RKO (cell line): ENCODE data around the gene HACD2.
"Not testable (repeated sequence)": the region's sequence is repeated elsewhere in the genome, so short reads cannot be mapped to it uniquely, and the experiment has no call there.

Experiments used
- DNase-seq: peaks from one replicate; pipeline ENCODE4 v3.0.0-alpha.2; 2016; ENCODE audit warnings: low spot score

Gene HACD2

DNA sequence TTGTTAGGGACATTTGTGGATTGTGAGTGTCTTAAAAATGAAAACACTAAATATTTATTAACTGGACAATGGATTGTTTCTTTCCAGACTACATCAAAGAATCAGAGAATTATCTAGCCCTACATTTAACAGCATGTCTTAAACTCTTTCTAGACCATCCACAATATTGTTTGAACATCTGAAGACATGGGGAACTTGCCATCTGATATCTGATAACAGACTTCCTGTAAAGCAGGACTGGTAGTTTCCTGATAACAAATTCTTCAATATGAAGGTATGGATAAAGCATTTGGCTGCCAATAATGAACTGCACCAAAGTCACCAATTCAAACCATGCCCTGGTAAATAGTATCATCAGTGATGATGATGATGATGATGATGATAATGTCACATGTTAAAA is 26.2 kb upstream of the HACD2 start:
- DNase-seq = no peak

DNA sequence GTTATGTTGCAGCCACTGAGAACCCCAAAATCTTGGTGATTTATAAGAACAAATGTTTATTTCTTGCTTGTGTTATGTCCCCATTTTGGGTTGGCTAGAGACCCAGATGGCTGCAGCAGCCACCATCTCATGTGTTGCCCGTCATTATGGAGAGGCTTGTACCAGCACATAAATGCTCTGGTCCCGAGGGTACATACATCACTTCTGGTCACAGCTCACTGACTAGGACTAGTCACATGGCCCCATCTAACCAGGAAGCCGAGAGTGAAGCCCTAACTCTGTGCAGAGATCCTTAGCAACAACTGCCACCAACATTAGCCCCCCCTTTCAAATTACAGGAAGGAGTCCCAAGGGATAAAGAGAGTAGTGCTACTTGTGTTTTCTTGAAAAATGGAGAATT is 25.5 kb upstream of the HACD2 start:
- no peak for DNase-seq

DNA sequence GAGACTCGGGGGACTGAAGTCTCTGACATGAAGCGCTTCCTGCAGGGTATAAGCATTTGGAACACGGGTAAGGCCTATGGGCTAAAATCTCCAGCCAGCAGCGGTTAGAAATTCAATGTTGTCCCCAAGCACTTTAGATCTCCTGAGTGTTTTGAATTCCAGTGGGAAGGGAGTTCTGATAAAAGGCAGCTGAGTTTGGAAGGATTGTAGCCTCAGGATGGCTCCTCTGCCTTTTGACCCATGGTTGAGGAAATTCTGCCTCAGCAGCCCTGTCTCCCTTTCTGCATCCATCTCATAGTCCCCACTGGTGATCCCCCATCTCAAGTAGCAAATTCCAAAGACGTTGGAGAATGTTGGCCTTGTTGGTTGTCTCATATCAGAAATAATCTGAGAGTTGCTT is 24.2 kb upstream of the HACD2 start:
- DNase-seq = no peak

DNA sequence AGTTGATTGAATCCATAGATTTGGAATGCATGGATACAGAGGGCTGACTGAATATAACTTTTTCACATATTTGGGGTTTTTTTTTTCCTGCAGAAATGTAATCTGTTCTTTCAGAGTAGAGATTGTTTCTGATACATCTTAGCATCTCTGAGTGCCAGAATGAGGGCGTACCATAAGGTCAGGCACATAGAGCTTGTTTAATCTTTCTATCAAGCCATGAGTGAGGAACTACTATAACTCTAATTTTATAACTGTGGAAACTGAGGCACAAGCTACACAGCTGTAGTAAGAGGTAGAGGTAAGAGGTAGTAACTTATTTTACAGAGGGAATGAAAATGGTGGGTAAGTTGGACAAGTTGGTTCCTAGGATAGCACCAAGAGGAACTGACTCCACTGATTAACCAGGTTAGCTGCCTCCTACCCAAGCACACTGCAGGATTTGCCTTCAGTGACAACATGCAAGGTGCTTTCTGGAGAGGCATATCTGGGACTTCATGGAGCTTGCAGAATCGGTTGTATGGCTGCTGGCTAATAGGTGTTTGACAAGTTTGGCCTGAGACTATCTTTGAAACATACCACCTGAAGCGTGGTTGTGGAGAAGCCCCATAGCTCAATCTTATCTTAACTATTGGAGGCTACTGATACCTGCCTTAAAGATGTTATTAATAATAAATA is 23.5 kb upstream of the HACD2 start:
- no peak for DNase-seq

DNA sequence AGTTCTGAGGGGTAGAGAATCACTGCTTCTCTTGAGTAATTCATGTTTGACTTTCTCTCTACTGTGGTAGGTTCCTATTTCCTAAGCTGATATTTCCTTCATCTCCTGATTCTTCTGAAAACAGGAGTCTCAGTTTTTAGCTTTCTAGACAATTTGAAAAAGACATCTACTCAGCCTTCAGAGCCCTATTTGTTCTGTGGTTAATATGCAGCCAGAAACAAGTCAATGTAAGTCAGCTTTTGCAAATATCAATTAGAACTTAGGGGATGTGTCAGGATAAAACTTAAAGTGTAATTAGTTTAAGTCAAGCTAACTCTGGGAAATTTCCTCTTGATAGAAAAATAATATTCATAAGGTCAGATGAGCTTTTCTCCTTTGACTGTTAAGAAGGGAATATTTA is 21.7 kb upstream of the HACD2 start:
- no peak for DNase-seq

DNA sequence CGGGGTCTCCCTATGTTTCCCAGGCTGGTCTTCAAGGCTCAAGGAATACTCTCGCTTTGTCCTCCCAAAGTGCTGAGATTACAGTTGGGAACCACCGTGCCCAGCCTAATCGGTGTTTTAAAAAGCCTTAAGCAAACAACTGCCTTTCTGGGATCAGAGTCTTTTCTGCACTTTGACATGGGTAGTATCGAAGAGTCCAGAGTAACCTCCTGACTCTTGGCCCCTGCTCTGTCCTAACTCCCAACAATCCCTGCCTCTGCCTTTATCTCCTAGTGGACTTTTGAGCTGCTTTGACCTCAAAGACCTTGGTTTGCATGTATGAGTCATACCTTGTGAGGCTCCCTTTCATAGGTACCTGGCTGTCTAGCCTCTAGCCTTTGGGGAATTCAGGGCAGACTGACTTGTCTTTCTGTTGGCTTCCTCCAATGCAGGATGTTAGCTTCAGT is 21.0 kb upstream of the HACD2 start:
- no peak for DNase-seq

DNA sequence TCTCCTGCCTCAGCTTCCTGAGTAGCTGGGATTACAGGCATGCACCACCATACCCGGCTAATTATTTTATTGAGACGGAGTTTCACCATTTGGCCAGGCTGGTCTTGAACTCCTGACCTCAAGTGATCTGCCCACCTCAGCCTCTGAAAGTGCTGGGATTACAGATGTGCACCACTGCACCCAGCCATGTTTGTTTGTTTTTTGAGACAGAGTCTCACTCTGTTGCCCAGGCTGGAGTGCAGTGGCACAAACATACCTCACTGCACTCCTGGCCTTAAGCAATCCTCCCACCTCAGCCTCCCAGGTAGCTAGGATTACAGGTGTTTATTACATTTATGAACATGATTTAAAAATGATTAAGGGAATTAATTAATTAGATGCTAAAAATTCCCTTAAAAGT is 18.3 kb upstream of the HACD2 start:
- DNase-seq = not testable (repeated sequence)

DNA sequence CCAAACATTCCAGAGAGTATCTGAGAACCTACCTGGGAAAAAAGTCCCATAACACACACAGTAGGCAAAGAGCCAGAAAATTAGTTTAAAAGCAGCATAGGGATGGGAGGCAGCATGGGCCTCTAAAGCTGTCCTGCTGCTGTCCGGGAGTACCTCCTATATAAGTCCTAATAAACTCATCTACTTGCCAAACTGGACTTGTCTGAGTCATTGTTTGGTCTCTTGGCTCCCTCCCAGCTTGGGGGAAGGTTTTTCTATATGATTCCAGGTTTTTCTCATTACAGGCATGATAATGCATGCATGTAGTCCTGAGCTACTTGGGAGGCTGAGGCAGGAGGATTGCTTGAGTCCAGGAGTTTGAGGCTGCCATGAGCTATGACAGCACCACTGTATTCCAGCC is 17.5 kb upstream of the HACD2 start:
- peak; percentile 55 for DNase-seq

DNA sequence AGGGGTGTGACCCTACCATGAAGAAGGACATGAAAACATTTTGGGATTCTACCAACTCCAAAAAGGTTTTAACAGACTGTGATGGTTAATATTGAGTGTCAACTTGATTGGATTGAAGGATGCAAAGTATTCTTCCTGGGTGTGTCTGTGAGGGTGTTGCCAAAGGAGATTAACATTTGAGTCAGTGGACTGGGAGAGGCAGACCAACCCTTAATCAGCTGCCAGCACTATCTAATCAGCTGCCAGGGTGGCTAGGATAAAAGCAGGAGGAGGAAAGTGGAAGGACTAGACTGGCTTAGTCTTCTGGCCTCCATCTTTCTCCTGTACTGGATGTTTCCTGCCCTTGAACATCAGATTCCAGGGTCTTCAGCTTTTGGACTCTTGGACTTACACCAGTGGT is 16.0 kb upstream of the HACD2 start:
- not testable (repeated sequence) for DNase-seq

DNA sequence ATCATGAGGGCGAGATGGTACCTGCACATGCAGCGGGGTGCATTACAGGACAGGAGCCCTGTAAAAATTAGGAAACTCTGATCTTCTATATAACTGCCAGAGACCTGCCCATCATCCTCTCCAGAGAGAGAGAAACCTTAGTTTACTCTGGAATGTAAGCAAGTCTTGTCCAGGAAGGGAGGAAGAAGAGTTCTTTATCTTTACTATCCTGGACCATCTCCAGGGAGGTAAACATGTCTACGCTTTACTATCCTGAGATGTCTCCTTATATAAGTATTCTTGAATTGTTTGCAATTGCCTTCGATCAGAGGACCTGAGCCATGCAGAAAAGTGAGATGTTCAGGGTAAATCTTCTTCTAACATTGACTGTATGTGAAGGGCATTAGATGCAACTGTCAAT is 12.7 kb upstream of the HACD2 start:
- DNase-seq = no peak

DNA sequence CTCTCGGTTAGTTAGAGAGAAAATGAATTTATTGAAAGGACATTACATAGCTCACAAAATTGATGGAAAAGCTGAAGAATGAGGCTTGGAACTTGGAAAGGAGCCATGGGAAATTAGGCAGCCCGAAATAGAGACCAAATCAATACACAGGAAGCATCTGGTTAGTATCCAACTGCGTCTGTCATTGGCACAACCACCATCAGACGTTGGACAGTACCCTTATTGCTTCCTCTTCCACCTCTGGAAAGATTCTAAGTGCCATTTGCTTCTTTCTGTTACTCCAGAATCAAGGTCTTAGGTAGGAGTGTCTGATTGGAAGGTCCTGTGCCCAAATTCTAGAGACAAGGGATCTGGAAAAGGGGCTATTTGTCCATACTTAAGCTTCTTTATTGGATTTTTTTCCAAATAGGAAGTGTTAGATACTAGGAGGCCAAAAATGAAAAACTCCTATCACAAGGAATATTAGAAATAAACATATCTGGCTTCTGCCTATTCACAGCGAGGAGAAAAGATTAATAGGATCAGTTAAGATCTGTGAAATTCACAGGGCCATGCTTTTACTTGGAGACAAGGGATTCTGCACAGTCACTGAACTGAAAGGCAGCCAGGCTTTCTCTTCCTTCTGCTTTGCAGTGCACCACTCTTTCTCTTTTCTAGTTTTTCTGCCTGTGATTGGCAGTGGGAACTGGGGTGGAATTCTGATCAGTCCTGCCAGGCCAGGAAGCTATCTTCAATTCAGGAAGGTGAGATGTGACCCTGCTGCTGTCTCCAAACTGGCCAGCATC is 10.7 kb upstream of the HACD2 start:
- no peak for DNase-seq

DNA sequence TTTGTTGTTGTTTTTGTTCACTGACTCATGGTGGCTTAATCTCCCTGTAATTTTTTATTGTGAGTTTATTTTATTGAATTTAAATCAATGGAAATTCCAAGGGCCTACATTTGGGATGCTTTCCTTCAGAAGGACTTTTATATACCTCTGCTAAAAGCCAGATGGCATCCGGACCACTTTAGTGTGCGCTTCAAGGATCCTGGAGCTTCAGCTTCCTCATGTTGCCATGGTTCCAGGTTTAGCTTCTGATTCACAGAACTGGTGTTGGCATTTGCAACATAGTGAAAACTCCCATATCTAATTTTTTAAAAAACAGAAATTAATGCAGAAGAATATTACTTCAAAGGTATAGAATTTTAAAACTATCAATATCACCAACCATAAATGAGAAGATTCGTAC is 8.5 kb upstream of the HACD2 start:
- no peak for DNase-seq

DNA sequence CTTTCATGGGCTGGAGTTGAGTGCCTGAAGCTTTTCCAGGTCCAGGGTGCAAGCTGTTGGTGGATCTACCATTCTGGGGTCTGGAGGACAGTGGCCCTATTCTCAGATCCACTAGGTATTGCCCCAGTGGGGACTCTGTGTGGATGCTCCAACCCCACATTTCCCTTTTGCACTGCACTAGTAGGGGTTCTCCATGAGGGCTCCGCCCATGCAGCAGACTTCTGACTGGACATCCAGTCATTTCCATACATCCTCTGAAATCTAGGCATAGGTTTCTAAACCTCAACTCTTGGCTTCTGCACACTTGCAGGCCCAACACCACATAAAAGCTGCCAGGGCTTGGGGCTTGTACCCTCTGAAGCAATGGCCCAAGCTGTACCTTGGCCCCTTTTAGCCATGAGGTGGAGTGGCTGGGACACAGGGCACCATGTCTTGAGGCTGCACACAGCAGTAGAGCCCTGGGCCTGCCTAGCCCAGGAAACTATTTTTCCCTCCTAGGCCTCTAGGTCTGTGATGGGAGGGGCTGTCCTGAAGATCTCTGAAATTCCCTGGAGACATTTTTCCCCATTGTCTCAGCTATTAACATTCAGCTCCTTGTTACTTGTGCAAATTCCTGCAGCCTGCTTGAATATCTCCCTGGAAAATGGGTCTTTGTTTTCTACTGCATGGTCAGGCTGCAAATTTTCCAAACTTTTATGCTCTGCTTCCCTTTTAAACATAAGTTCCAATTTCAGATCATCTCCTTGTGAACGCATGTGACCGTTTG is 6.0 kb upstream of the HACD2 start:
- no peak for DNase-seq

DNA sequence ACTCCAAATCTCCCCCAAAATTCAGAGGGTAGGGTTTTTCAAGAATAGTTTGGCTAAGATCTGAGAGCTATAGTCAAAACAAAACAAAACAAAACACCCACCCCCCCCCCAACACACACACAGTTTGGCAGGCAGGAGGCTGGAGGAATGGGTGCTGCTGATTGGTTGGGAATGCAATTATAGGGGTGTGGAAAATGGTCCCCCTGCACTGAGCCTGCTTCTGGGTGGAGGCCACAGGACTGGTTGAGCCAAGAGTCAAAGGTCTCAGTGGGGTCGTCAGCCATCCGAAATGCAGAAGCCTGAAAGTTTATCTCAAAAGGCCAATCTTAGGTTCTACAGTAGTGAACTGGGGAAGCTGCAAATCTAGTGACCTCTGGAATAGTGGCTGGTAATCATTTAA is 2.5 kb upstream of the HACD2 start:
- no peak for DNase-seq

DNA sequence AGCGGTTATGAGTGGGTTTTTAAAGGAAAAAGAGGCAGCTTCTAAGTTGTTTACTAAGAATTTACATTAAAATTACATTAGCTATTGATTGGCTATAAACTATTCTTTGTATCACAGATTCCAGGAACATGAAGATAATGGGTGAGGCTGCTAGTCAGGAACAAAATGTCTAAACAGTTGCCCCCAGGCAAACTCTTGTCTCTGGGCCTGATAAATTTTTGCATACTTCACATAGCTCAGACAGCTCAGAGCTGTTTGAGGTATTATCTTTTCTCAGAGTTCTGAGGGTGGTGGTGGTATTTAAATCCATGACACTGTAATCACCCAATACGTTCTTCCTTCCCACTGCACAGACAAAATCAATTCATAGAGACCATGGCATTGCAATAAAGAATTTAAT is 2.1 kb upstream of the HACD2 start:
- DNase-seq = no peak

DNA sequence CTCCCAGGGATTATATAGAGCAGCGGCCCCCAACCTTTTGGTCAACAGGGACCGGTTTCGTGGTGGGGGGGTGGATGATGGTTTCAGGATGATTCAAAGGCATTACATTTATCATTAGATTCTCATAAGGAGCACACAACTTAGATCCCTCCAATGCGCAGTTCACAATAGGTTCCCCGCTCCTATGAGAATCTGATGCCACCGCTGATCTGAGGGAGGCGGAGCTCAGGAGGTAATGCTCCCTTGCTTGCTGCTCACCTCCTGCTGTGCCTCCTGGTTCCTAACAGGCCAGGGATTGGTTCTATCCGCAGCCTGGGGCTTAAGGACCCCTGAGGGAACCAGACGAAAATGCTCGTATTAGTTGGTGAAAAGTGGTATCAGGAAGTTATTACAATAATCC is 1.3 kb upstream of the HACD2 start:
- DNase-seq = peak; percentile 85

DNA sequence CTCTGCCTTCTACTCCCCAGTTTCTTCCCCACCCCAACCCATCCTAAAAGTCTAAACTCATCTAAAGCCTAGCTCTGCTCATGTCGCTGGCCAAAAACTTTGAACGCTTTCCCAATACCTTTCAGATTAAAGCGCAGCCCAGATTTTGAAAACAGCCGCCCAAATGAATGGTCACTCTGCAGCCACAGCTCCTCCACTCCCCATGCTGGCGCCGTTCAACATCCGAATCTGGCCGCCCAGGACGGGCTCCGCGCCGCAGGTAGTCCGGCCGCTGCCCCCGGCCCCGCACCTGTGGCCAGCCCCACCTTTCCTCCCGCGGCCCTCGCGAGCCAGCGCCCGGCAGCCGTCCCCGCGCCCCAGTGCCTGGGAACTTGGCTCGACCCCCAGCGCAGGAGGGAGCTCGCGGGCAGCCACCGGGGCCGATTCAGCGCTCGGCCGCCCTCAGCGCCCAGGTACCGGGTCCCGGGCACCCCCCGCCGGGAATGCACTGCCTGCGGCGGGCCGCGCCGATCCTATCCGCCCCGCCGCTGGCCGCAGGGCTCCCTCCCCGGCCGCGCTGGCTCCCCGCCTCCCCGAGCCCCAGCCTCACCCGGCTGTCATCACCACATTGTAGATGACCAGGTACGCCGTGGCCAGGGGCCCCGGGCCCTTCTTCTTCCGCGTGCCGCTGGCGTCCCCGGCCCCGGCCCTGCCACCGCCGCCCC is 417 bp downstream of the HACD2 start:
- DNase-seq = peak; percentile 34

DNA sequence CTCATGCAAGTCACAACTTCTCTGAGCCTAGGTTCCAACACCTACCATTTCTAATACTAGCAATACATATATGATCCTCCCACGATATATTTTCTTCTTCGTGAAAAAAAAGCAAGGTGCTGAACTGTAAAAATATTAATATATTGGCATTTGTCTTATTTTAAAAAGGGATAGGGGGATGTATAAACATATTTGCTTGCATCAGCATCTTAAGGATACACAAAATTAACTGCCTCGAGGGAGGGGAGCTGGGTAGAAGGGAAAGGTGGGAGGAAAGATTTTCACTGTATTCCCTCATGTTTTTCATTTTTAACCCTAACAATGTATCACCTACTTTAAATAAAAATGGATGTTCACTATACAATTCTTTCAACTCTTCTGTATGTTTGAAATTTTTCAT is 1.3 kb downstream of the HACD2 start:
- DNase-seq = peak; percentile 37

DNA sequence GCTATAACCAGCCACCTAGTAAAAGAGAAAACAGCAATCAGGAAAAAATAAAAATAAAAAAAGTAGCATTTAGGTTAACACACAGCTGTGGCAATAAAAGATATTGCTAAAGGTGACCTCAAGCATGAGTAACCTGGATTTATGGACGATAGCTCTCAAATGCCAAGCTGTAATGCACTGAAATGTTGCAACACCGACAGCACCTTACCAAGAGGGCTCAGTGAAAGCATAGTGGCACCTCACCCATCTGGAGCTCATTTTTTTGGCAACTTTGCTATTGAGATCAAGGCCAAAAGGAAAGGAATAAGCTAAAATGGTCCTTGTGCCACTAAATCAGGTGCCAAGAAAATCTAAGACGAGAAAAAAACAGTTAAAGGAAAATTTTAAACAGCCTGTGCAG is 2.5 kb downstream of the HACD2 start:
- DNase-seq = peak; percentile 18

DNA sequence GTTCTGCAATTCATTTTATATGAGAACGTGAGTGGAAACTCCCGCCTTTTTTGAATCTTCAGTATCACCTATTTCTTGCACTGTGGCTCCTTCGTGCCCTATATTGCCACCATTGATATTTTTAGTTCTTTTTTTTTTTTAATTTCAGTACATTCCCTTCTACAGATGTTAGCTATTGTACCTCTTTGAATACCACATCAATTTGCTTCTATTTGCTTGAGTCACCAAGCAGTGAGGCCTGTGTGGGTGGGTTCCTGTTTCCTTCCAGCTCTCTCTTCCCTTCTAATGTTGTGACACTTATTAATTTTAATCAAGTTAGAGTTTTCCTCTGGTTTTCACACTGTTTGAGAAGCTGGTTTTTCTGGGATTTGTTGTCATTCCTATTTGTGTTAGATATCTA is 8.7 kb downstream of the HACD2 start:
- no peak for DNase-seq

DNA sequence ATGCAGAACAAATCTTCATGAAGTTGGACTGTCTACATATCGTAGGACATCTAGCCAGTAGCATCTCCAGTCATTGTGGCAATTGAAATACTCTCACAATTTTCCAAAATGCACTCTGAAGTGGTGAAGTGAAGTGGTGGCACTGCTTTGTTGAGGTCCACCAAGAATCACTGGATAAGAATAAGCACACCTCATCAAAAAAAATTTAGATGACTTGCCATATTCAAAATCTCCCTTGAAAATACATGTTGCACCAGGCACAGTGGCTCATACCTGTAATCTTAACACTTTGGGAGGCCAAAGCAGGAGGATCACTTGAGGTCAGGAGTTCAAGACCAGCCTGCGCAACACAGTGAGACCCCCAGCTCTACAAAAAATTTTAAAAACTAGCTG is 12.9 kb downstream of the HACD2 start:
- DNase-seq = no peak

DNA sequence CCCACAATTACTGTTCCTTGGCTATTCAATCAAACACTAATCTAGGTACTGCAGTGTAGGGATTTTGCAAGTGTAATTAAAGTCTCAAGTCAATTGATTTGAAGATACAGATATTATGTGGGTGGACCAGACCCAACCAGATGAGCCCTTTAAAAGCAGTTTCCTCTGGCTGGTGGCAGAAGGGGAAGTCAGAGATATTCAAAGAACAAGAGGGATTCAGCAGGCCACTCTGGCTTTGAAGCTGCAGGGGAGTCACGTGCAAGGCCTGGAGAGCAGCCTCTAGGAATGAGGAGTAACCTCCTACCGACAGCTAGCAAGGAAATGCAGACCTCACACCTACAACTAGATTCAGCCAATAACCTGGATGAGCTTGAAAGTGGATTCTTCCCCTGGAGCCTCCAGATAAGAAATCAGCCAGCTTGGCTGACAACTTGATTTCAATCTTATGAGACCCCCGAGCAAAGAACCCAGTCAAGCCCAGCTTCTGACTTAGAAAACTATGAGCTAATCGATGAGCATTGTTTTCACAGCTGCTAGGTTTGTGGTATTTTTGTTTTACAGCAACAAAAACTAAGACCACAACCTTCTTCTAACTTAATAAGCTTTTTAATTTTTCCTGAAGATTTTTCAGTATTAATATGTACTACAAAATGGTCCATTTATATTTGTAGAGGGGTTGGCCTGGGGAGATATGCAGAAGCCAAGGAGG is 13.4 kb downstream of the HACD2 start:
- no peak for DNase-seq
